Neural cell (in vitro differentiated cells): ENCODE data around the gene PLBD1. TPM values are rescaled to one million over a fixed set of nuclear protein-coding genes. Genes with fewer than 3 reads are reported as not detected.

ENCODE experiments used
- H2AFZ ChIP-seq: fragments of 200-600, 300-800 bp; sonication (generic), shearing (Covaris generic); 2 replicates; pipeline ENCODE4 v1.6.0; 2014; ENCODE audit warnings: low read depth, mild to moderate bottlenecking, antibody characterized with exemption, low read length, moderate library complexity
- H3F3A ChIP-seq: fragments of 200-600 bp; shearing (Covaris generic); 2 replicates; pipeline ENCODE4 v1.6.1; 2016; ENCODE audit warnings: mild to moderate bottlenecking, moderate library complexity, mixed read lengths, antibody characterized with exemption, low read length; ENCODE audit not compliant: insufficient read depth, poor library complexity, severe bottlenecking
- H3K27ac ChIP-seq: fragments of 200-600, 300-800 bp; sonication (generic), shearing (Covaris generic); 2 replicates; pipeline ENCODE4 v1.5.1; 2014; ENCODE audit warnings: mild to moderate bottlenecking, low read length, moderate library complexity
- H3K27me3 ChIP-seq: fragments of 300-800, 200-600 bp; sonication (generic), shearing (Covaris generic); 2 replicates; pipeline ENCODE4 v1.6.0; 2014; ENCODE audit warnings: mild to moderate bottlenecking, low read depth, low read length, moderate library complexity; ENCODE audit not compliant: insufficient read depth
- H3K36me3 ChIP-seq: fragments of 300-800, 200-600 bp; sonication (generic), shearing (Covaris generic); 2 replicates; pipeline ENCODE4 v1.5.1; 2014; ENCODE audit warnings: mild to moderate bottlenecking, antibody characterized with exemption, low read length, moderate library complexity; ENCODE audit not compliant: insufficient read depth
- H3K4me2 ChIP-seq: fragments of 300-800, 200-600 bp; sonication (generic), shearing (Covaris generic); 2 replicates; pipeline ENCODE4 v1.6.0; 2014; ENCODE audit warnings: mild to moderate bottlenecking, low read length
- H3K4me3 ChIP-seq: fragments of 300-800, 200-600 bp; sonication (generic), shearing (Covaris generic); 2 replicates; pipeline ENCODE4 v1.5.1; 2014; ENCODE audit warnings: mild to moderate bottlenecking, low read length, moderate library complexity
- H3K79me2 ChIP-seq: fragments of 200-600 bp; shearing (Covaris generic); replicated peaks from 2 replicates; pipeline ENCODE4 v1.6.0; 2014; ENCODE audit warnings: mild to moderate bottlenecking, low read length, moderate library complexity; ENCODE audit not compliant: insufficient read depth
- H3K9ac ChIP-seq: fragments of 300-800, 200-600 bp; sonication (generic), shearing (Covaris generic); 2 replicates; pipeline ENCODE4 v1.6.1; 2016; ENCODE audit warnings: mild to moderate bottlenecking, low read length, mixed read lengths
- H3K9me2 ChIP-seq: fragments of 200-600 bp; shearing (Covaris generic); 2 replicates; pipeline ENCODE4 v1.6.1; 2016; ENCODE audit warnings: mild to moderate bottlenecking, low read length, mixed read lengths; ENCODE audit not compliant: insufficient read depth
- H3K9me3 ChIP-seq: fragments of 200-600, 300-800 bp; sonication (generic), shearing (Covaris generic); 2 replicates; pipeline ENCODE4 v1.6.1; 2016; ENCODE audit warnings: mild to moderate bottlenecking, mixed run types, low read length, moderate library complexity, mixed read lengths
- H4K20me1 ChIP-seq: fragments of 200-600 bp; shearing (Covaris generic); 2 replicates; pipeline ENCODE4 v1.6.1; 2016; ENCODE audit warnings: mild to moderate bottlenecking, mixed run types; ENCODE audit not compliant: insufficient read depth
- EP300 ChIP-seq: fragments of 450-650 bp; conservative IDR thresholded peaks from 2 replicates; pipeline ENCODE4 v1.6.1; 2014; ENCODE audit warnings: antibody characterized with exemption, mild to moderate bottlenecking, moderate library complexity; ENCODE audit not compliant: poor library complexity, severe bottlenecking
- EZH2 ChIP-seq: fragments of 200-600, 300-800 bp; shearing (Covaris generic), sonication (generic); IDR thresholded peaks from 2 replicates; pipeline ENCODE4 v1.6.1; 2014; ENCODE audit warnings: antibody characterized with exemption, low read length, borderline replicate concordance, mild to moderate bottlenecking; ENCODE audit not compliant: insufficient read depth, poor library complexity, severe bottlenecking
- MXI1 ChIP-seq: fragments of 450-650 bp; conservative IDR thresholded peaks from 2 replicates; pipeline ENCODE4 v1.6.1; 2014; ENCODE audit warnings: antibody characterized with exemption, mild to moderate bottlenecking; ENCODE audit not compliant: poor library complexity, severe bottlenecking
- POLR2AphosphoS5 ChIP-seq: IDR thresholded peaks from 2 replicates; pipeline ENCODE4 v1.6.1; 2012
- RAD21 ChIP-seq: fragments of 450-650 bp; conservative IDR thresholded peaks from 2 replicates; pipeline ENCODE4 v1.6.1; 2014; ENCODE audit warnings: antibody characterized with exemption, mild to moderate bottlenecking, moderate library complexity
- SMC3 ChIP-seq: fragments of 450-650 bp; conservative IDR thresholded peaks from 2 replicates; pipeline ENCODE4 v1.6.1; 2014; ENCODE audit warnings: antibody characterized with exemption, mild to moderate bottlenecking, moderate library complexity; ENCODE audit not compliant: poor library complexity
- TAF1 ChIP-seq: IDR thresholded peaks from 2 replicates; pipeline ENCODE4 v1.6.1; 2012; ENCODE audit warnings: low read depth
- polyA plus RNA-seq: library from polyadenylated mRNA; depleted of rRNA; stranded (reverse); fragments of >200 nt; gene quantifications from 2 replicates; pipeline ENCODE4 v1.2.3, GENCODE V29; 2014
- TF ChIP-seq, protein P1 (sequence below): IDR thresholded peaks from 2 replicates; pipeline ENCODE4 v1.6.1; 2012; ENCODE audit warnings: borderline replicate concordance

The PLBD1 gene
- polyA plus RNA-seq, 1 donor from 2014 or later, result not detected

DNA sequence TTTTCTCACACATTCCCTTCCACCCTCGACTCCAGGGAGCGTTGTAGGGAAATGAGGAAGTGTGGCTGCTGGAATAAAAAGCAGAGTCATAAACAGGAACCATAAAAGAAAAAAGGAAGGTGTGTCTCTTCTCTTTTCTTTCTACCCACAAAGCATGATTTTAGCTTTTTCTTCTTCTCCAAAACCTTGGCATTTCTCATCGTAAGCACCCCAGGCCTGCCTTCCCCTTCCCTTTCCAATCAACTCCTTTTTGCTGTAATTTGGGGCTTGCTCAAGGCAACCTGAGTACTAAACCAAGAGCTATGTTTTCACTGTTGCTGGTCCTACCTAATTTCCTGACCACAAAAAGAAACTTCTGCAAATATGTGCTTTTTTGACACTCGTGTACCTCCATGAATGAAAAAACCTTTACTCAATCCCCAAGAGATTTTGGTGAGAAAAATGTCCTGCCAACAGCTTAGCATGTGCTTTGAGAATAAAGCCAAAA, 9.2 kb downstream of the PLBD1 start:
- Histone ChIP-seq H3K27me3 (no peaks in the 10 kb centered on the region), H4K20me1 (no peaks in the 10 kb centered on the region), H3K4me2 (no peak overlapping the region), H3K9me2 (no peaks in the 10 kb centered on the region), H3K4me3 (no peak overlapping the region), H2AFZ (no peak overlapping the region), H3F3A (no peaks in the 10 kb centered on the region), H3K79me2 (no peaks in the 10 kb centered on the region), H3K36me3 (no peaks in the 10 kb centered on the region), H3K9me3 (no peaks in the 10 kb centered on the region), H3K27ac (no peak overlapping the region), H3K9ac (no peak overlapping the region)
- TF ChIP-seq, protein P1, sequence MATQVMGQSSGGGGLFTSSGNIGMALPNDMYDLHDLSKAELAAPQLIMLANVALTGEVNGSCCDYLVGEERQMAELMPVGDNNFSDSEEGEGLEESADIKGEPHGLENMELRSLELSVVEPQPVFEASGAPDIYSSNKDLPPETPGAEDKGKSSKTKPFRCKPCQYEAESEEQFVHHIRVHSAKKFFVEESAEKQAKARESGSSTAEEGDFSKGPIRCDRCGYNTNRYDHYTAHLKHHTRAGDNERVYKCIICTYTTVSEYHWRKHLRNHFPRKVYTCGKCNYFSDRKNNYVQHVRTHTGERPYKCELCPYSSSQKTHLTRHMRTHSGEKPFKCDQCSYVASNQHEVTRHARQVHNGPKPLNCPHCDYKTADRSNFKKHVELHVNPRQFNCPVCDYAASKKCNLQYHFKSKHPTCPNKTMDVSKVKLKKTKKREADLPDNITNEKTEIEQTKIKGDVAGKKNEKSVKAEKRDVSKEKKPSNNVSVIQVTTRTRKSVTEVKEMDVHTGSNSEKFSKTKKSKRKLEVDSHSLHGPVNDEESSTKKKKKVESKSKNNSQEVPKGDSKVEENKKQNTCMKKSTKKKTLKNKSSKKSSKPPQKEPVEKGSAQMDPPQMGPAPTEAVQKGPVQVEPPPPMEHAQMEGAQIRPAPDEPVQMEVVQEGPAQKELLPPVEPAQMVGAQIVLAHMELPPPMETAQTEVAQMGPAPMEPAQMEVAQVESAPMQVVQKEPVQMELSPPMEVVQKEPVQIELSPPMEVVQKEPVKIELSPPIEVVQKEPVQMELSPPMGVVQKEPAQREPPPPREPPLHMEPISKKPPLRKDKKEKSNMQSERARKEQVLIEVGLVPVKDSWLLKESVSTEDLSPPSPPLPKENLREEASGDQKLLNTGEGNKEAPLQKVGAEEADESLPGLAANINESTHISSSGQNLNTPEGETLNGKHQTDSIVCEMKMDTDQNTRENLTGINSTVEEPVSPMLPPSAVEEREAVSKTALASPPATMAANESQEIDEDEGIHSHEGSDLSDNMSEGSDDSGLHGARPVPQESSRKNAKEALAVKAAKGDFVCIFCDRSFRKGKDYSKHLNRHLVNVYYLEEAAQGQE, result no peak
- no peak for TF ChIP-seq MXI1
- TF ChIP-seq POLR2AphosphoS5, result no peak
- TF ChIP-seq SMC3, result no peak
- TF ChIP-seq RAD21, result no peak
- TF ChIP-seq EP300, result no peak
- no peak for TF ChIP-seq EZH2
- no peak for TF ChIP-seq TAF1

- Histone ChIP-seq H3K27me3 (no peaks in the 10 kb centered on the region), H3F3A (no peaks in the 10 kb centered on the region), H3K4me3 (no peak overlapping the region), H3K9ac (no peak overlapping the region), H4K20me1 (no peaks in the 10 kb centered on the region), H3K4me2 (no peak overlapping the region), H3K9me3 (no peaks in the 10 kb centered on the region), H2AFZ (no peak overlapping the region), H3K27ac (no peak overlapping the region), H3K9me2 (no peaks in the 10 kb centered on the region), H3K36me3 (no peaks in the 10 kb centered on the region), H3K79me2 (no peaks in the 10 kb centered on the region)
- TF ChIP-seq EP300, result no peak
- TF ChIP-seq POLR2AphosphoS5, result no peak
- no peak for TF ChIP-seq EZH2
Measured at GRCh38 chr12:14557966-14558365, 9.7 kb downstream of the PLBD1 start.

- Histone ChIP-seq H3K9ac (no peak overlapping the region), H3K27ac (no peak overlapping the region), H3K9me2 (no peaks in the 10 kb centered on the region), H3K36me3 (no peaks in the 10 kb centered on the region), H3F3A (no peaks in the 10 kb centered on the region), H3K9me3 (no peaks in the 10 kb centered on the region), H3K4me2 (no peak overlapping the region), H4K20me1 (no peaks in the 10 kb centered on the region), H3K79me2 (no peaks in the 10 kb centered on the region), H3K4me3 (no peak overlapping the region), H2AFZ (no peak overlapping the region), H3K27me3 (no peaks in the 10 kb centered on the region)
- TF ChIP-seq MXI1, result no peak
- TF ChIP-seq SMC3, result no peak
- no peak for TF ChIP-seq EP300
- TF ChIP-seq TAF1, result no peak
- TF ChIP-seq, protein P1, result no peak
Measured at GRCh38 chr12:14554281-14555007, 13.2 kb downstream of the PLBD1 start.
